Tibial artery (tissue), 4 donors: ENCODE results near the gene RBM38.

Experiments
- DNase-seq, 2 donors: peaks; one replicate each; pipeline ENCODE4 v3.0.0-alpha.2; 2019
- H3K27ac ChIP-seq, 2 donors: fragments of 200-600 bp; sonication (generic) in 1 of 2; 1 replicate in 1 of 2; 2 replicates in 1 of 2; pipeline ENCODE4 v1.5.1; 2018 to 2019; ENCODE audit warnings: mild to moderate bottlenecking in 1 of 2
- H3K27me3 ChIP-seq, 2 donors: fragments of 200-600 bp; sonication (generic) in 1 of 2; one replicate each; pipeline versions ENCODE4 v1.5.1 to v1.6.0; 2016 to 2019
- H3K36me3 ChIP-seq, 3 donors: fragments of 200-600 bp; sonication (generic) in 2 of 3; one replicate each; pipeline ENCODE4 v1.5.1; 2016 to 2019; ENCODE audit warnings: mild to moderate bottlenecking in 2 of 3
- H3K4me1 ChIP-seq, 4 donors: fragments of 200-600 bp; sonication (generic) in 2 of 4; 1 replicate in 3 of 4; 2 replicates in 1 of 4; pipeline ENCODE4 v1.5.1; 2016 to 2019
- H3K4me3 ChIP-seq, 2 donors: fragments of 200-600 bp; sonication (generic) in 1 of 2; 1 replicate in 1 of 2; 2 replicates in 1 of 2; pipeline ENCODE4 v1.5.1; 2018 to 2019; ENCODE audit warnings: mild to moderate bottlenecking in 2 of 2
- H3K9me3 ChIP-seq, 3 donors: fragments of 200-600 bp; sonication (generic) in 1 of 3; one replicate each; pipeline ENCODE4 v1.5.1; 2016 to 2019
- CTCF ChIP-seq, 2 experiments: fragments of 200-600 bp in 1 of 2; fragments of 450-650 bp in 1 of 2; IDR thresholded peaks; one replicate each; pipeline ENCODE4 v1.5.1; 2017 to 2019; ENCODE audit warnings: antibody characterized with exemption in 2 of 2, mild to moderate bottlenecking in 1 of 2, moderate library complexity in 1 of 2
- intact Hi-C: fragments of 100-400 bp; cut with DNase I; formaldehyde crosslinking; loops from one replicate; pipeline ENCODE4 v1.15.0; 2023; ENCODE audit warnings: low total_unique reads

Gene RBM38

DNA sequence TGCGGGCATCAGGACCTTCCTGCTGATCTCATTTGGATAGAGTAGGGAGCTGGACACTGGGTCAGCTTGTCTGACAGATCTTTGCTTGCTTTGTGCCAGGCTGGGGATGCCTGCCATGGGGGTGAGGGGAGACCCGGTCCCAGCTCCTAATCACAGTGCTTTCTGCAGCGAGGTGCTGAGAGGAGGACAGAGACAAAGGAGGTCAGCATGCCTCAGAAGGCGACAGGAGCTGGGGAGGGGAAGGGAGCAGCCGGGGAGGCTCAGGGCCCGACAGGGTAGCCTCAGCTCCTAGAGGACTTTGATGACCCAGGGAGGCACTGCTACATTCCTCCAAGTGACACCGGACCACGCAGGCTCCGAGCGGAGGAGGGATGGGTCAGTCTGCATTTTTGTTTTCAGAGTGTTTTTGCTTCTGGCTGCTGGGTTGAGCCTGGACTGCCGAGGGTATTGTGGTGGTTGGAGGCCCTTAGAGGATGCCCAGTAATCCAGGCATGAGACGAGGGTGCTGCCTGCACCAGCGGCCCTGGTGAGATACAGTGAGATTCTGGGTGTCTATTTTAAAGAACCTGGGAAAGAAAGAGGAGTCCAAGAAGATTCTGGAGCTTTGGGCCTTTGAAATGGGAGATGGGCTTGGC lies 7.8 kb downstream of the RBM38 start:
- no peak for TF ChIP-seq CTCF (IDR thresholded peaks at IDR 0.05)
- H3K27ac ChIP-seq = peak overlapping the region; percentile 50 to 61
- no peaks in the 10 kb centered on the region for H3K9me3 ChIP-seq
- DNase-seq = no peak
- intact Hi-C loops = no loop called here
- peaks cover 6 to 56% (median 44%) of the 10 kb centered on the region in 3 donors for H3K36me3 ChIP-seq
- H3K4me1 ChIP-seq = peaks cover 0 to 64% (median 45%) of the 10 kb centered on the region in 4 donors
- no peak overlapping the region for H3K4me3 ChIP-seq
- H3K27me3 ChIP-seq = no peaks in the 10 kb centered on the region

GRCh38 chr20:57399587-57400155 lies 8.5 kb downstream of the RBM38 start:
- H3K36me3 ChIP-seq = peaks cover 6 to 62% (median 50%) of the 10 kb centered on the region in 3 donors
- peaks cover 0 to 57% (median 42%) of the 10 kb centered on the region in 4 donors for H3K4me1 ChIP-seq
- intact Hi-C loops = no loop called here
- peak overlapping the region; percentile 50 to 61 for H3K27ac ChIP-seq
- no peak for TF ChIP-seq CTCF (IDR thresholded peaks at IDR 0.05)
- no peaks in the 10 kb centered on the region for H3K27me3 ChIP-seq
- no peak overlapping the region for H3K4me3 ChIP-seq
- H3K9me3 ChIP-seq = no peaks in the 10 kb centered on the region
- no peak for DNase-seq

GRCh38 chr20:57400231-57400701 lies 9.1 kb downstream of the RBM38 start:
- Histone ChIP-seq H3K27ac (peak overlapping the region in 1 of 2 donors; percentile 61), H3K27me3 (no peaks in the 10 kb centered on the region), H3K36me3 (peaks cover 6 to 68% (median 56%) of the 10 kb centered on the region in 3 donors), H3K4me1 (peaks cover 0 to 52% (median 37%) of the 10 kb centered on the region in 4 donors), H3K9me3 (no peaks in the 10 kb centered on the region), H3K4me3 (no peak overlapping the region)
- intact Hi-C loops = no loop called here
- no peak for TF ChIP-seq CTCF (IDR thresholded peaks at IDR 0.05)
- DNase-seq = no peak

GRCh38 chr20:57400821-57401564 lies 9.8 kb downstream of the RBM38 start:
- H3K36me3 ChIP-seq = peaks cover 6 to 76% (median 59%) of the 10 kb centered on the region in 3 donors
- no peaks in the 10 kb centered on the region for H3K27me3 ChIP-seq
- H3K4me1 ChIP-seq = peaks cover 0 to 44% (median 30%) of the 10 kb centered on the region in 4 donors
- intact Hi-C loops = no loop called here
- H3K27ac ChIP-seq = no peak overlapping the region
- no peaks in the 10 kb centered on the region for H3K9me3 ChIP-seq
- no peak for DNase-seq
- H3K4me3 ChIP-seq = no peak overlapping the region
- no peak for TF ChIP-seq CTCF (IDR thresholded peaks at IDR 0.05)

GRCh38 chr20:57401565-57401918 lies 10.3 kb downstream of the RBM38 start:
- Histone ChIP-seq H3K4me1 (peaks cover 0 to 39% (median 26%) of the 10 kb centered on the region in 4 donors), H3K9me3 (no peaks in the 10 kb centered on the region)

More at GRCh38 chr20:57401565-57401918, 10.3 kb downstream of the RBM38 start:
- Histone ChIP-seq H3K27me3 (no peaks in the 10 kb centered on the region), H3K36me3 (peaks cover 6 to 78% (median 65%) of the 10 kb centered on the region in 3 donors), H3K27ac (no peak overlapping the region), H3K4me3 (no peak overlapping the region)
- DNase-seq = no peak
- intact Hi-C loops = no loop called here
- TF ChIP-seq CTCF (IDR thresholded peaks at IDR 0.05) = no peak
